ENCODE results near the gene C1QTNF5. TPM values are rescaled to one million over a fixed set of nuclear protein-coding genes. Genes with fewer than 3 reads are reported as not detected.
A peak's percentile ranks its signal among the peaks of the same experiment; 100 is the strongest.

The C1QTNF5 gene
- total RNA-seq, 5 donors from 2014 or later (not counting 1 experiment from before 2014, with no cell fraction given): not detected

DNA sequence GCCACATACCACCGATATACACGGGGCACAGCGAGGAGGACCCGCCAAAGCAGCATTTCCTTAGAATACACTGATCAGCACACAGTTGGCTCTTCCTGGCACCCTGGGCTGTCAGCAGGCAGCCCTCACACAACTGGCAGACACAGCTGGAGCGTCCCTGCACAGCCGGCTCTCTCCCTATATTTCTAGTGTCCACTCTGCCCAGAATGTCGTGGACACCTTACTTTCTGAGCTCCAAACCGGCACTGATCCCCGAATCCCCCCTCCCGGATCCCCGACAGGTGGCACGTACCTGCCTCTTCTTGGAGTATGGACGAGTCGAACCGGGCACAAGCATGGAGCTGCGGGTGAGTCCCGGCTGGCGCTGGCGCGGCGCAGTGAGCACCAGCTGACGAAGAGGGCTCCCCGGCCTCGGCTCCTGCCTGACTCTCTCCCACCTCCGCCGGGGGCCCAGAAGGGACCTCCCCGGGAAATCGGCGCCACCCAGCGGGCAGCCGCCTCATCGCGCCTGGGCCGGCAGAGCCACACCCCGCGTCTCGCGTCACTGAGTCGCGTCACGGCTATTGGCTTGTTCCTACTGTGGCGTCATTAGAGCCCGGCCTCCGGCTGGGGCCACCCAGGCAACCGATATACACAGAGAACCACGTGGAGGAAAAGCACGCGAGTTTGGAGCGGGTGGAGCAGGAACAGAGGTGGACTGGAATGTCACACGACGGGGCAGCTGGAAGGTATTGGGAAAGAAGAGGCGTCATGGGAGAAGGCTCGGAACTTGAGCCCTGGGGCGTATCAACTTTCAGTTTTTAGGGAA lies 40.7 kb upstream of the C1QTNF5 start, which contains the start of gene USP2:
USP2 (minus strand) TSS at position 510 of the 808 bp plus-strand sequence. CDS start 8,210 bp downstream, outside the sequence.
- CTCF ChIA-PET: interaction anchor here (0.6 to 2.4 kb wide), 6 partner anchors 11 to 809 kb away, joined by 3 to 19 read pairs (median 5); partner anchors contain the start of gene ARCN1 (in 1 of the 2)
- POLR2A ChIA-PET: no interaction called here
- ATAC-seq (replicated peaks in 1 of 4) (peak; percentile 98 to 100 (median 98)), DNase-seq (peak; percentile 91 to 99 (median 95))
- peaks cover 0 to 5% (median 5%) of the 10 kb centered on the region in 3 donors for H3K4me1 Mint-ChIP-seq
- H3K4me3 Mint-ChIP-seq: no peak within 1 kb of the TSS
- no peaks in the 10 kb centered on the region for H3K36me3 ChIP-seq (ENCODE audit: control insufficient read depth in 2 of 2, extremely low read depth in 1 of 2, insufficient read depth in 1 of 2, low read length in 1 of 2)
- under 1% methylated on average over 45 of the region's 54 CpGs for WGBS (ENCODE audit: insufficient coverage)
- H3K27ac ChIP-seq (ENCODE audit: low read length): no peak within 1 kb of the TSS
- H3K9me3 ChIP-seq: no peaks in the 10 kb centered on the region
- peaks cover 3 to 23% of the 10 kb centered on the region in 2 experiments for H3K27me3 ChIP-seq (replicated peaks in 1 of 2; ENCODE audit: control insufficient read depth in 2 of 2, extremely low read depth in 1 of 2, insufficient read depth in 2 of 2, low read length in 1 of 2)
- no peaks in the 10 kb centered on the region for H3K27me3 Mint-ChIP-seq
- H3K4me1 ChIP-seq (ENCODE audit: control insufficient read depth in 1 of 2, extremely low read depth in 1 of 2, insufficient read depth in 2 of 2, low read length in 2 of 2): peaks cover 10 to 20% of the 10 kb centered on the region in 2 experiments
- no peaks in the 10 kb centered on the region for H3K9me3 Mint-ChIP-seq
- peak within 1 kb of the TSS in 1 of 2 donors; percentile 29 for H3K27ac Mint-ChIP-seq
- H3K4me3 ChIP-seq (ENCODE audit: control insufficient read depth in 1 of 2, extremely low read depth in 1 of 2, low read length in 1 of 2): peak within 1 kb of the TSS; percentile 62 to 75
- H3K36me3 Mint-ChIP-seq: no peaks in the 10 kb centered on the region

DNA sequence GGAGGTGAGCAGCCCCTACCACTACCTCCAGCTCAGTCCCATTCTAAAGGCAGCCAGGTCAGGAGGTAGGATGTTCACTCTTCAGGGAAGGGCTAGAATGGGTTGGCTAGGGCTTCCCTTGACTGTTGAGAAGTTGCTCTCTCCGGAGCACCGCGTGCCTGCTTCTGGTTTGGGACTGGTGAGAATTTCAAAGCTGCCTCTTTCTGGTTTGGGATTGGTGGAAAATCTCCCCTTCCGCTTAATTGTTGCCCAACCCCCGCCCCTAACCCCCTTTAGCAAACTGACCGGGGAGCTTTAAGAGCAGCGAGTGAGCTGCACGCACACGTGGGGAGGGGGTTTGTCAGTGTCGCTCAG lies 40.1 kb upstream of the C1QTNF5 start:
- Histone ChIP-seq H3K4me1 (ENCODE audit: control insufficient read depth in 1 of 2, extremely low read depth in 1 of 2, insufficient read depth in 2 of 2, low read length in 2 of 2) (peaks cover 10 to 20% of the 10 kb centered on the region in 2 experiments), H3K36me3 (ENCODE audit: control insufficient read depth in 2 of 2, extremely low read depth in 1 of 2, insufficient read depth in 1 of 2, low read length in 1 of 2) (no peaks in the 10 kb centered on the region), H3K27me3 (replicated peaks in 1 of 2; ENCODE audit: control insufficient read depth in 2 of 2, extremely low read depth in 1 of 2, insufficient read depth in 2 of 2, low read length in 1 of 2) (peaks cover 3 to 25% of the 10 kb centered on the region in 2 experiments), H3K4me3 (ENCODE audit: control insufficient read depth in 1 of 2, extremely low read depth in 1 of 2, low read length in 1 of 2) (peak overlapping the region; percentile 62 to 75), H3K9me3 (no peaks in the 10 kb centered on the region), H3K27ac (ENCODE audit: low read length) (no peak overlapping the region)
- ATAC-seq (replicated peaks in 1 of 4) (no peak), DNase-seq (no peak)
- no peak overlapping the region for H3K4me3 Mint-ChIP-seq
- H3K9me3 Mint-ChIP-seq: no peaks in the 10 kb centered on the region
- POLR2A ChIA-PET: no interaction called here
- H3K4me1 Mint-ChIP-seq: peaks cover 0 to 5% (median 5%) of the 10 kb centered on the region in 3 donors
- no peaks in the 10 kb centered on the region for H3K27me3 Mint-ChIP-seq
- WGBS (ENCODE audit: insufficient coverage): 7% methylated on average over 3 of the region's 10 CpGs
- no peaks in the 10 kb centered on the region for H3K36me3 Mint-ChIP-seq
- CTCF ChIA-PET: interaction anchor here (0.9 to 2.4 kb wide), 4 partner anchors 11 to 26 kb away, joined by 4 to 19 read pairs (median 12); no protein-coding TSS in a partner anchor
- H3K27ac Mint-ChIP-seq: no peak overlapping the region

DNA sequence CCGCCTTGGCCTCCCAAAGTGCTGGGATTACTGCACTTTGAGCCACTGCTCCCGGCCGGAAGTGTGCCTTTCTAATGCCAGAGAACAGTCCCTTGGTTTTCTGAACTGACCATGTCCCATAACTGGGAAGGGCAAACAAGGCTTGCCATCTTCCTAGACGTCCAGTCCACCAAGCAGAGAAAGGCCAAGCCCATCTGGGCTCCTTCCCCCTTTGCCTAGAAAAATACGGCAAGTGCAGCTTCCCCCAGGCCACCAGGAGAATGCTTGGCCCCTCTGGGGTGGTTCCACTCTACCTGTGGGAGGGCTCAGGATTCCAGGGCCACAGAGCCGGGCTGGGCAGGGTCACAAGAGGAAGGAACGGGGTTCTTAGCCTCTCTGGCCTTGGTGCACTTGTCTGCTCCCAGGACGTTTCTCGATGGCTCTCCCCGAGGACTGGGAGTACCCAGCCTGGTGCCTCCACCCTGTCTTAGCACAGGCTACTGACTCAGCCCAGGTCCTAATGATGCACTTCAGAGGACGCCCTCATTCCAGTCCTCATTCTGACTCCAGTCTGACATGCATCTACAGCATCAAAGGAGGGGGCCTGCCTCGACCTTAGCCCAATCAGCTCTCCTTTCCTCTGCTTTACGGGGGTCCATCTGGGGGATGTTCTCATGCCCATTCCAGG lies 39.6 kb upstream of the C1QTNF5 start:
- Mint-ChIP-seq H3K27me3 (no peaks in the 10 kb centered on the region), H3K4me3 (no peak overlapping the region), H3K36me3 (no peaks in the 10 kb centered on the region), H3K4me1 (peaks cover 0 to 5% (median 5%) of the 10 kb centered on the region in 3 donors), H3K9me3 (no peaks in the 10 kb centered on the region), H3K27ac (no peak overlapping the region)
- POLR2A ChIA-PET: no interaction called here
- Histone ChIP-seq H3K27ac (ENCODE audit: low read length) (no peak overlapping the region), H3K36me3 (ENCODE audit: control insufficient read depth in 2 of 2, extremely low read depth in 1 of 2, insufficient read depth in 1 of 2, low read length in 1 of 2) (no peaks in the 10 kb centered on the region), H3K4me1 (ENCODE audit: control insufficient read depth in 1 of 2, extremely low read depth in 1 of 2, insufficient read depth in 2 of 2, low read length in 2 of 2) (peaks cover 10 to 20% of the 10 kb centered on the region in 2 experiments), H3K4me3 (ENCODE audit: control insufficient read depth in 1 of 2, extremely low read depth in 1 of 2, low read length in 1 of 2) (no peak overlapping the region), H3K9me3 (no peaks in the 10 kb centered on the region), H3K27me3 (replicated peaks in 1 of 2; ENCODE audit: control insufficient read depth in 2 of 2, extremely low read depth in 1 of 2, insufficient read depth in 2 of 2, low read length in 1 of 2) (peaks cover 3 to 23% of the 10 kb centered on the region in 2 experiments)
- CTCF ChIA-PET: interaction anchor here (0.6 to 2.4 kb wide), 4 partner anchors 10 to 24 kb away, joined by 4 to 19 read pairs (median 12); no protein-coding TSS in a partner anchor
- WGBS (ENCODE audit: insufficient coverage): 92% methylated on average over 9 of the region's 13 CpGs
- DNase-seq (peak in 1 of 35 experiments; percentile 5), ATAC-seq (replicated peaks in 1 of 4) (no peak)

DNA sequence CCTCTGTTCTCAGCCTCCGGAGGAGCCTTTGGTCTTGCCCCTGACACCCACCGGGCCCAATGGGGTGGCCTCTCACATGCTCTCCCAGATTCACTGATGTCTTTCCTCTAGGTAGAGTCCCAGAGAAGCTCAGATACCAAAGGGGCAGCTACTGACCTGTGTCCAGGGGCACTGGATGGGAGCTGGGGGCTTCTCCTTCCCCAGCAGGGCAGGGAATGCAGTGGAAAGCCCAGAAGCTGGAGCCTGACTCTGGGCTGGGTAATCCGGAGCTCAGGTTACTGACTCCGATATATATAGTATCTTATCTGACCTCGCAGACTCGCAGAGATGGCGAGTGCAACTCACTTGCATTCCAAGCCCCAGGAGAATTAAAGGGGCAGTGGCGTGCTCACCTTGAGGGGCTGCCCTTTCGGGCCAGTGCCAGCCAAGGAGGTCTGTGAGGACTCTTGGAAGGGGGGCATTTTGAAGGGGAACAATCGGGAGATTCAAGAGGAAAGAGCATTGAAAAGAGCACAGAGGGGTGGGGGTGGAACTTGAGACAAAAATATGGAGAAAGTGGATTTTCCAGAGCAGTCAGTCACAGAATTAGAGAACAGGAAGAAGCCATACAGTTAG lies 38.3 kb upstream of the C1QTNF5 start:
- H3K27ac Mint-ChIP-seq: no peak overlapping the region
- peaks cover 3 to 30% of the 10 kb centered on the region in 2 experiments for H3K27me3 ChIP-seq (replicated peaks in 1 of 2; ENCODE audit: control insufficient read depth in 2 of 2, extremely low read depth in 1 of 2, insufficient read depth in 2 of 2, low read length in 1 of 2)
- H3K9me3 ChIP-seq: no peaks in the 10 kb centered on the region
- no peaks in the 10 kb centered on the region for H3K27me3 Mint-ChIP-seq
- WGBS (ENCODE audit: insufficient coverage): 94% methylated on average over 8 of the region's 10 CpGs
- no peak overlapping the region for H3K27ac ChIP-seq (ENCODE audit: low read length)
- no peaks in the 10 kb centered on the region for H3K9me3 Mint-ChIP-seq
- H3K4me3 Mint-ChIP-seq: peak overlapping the region in 1 of 3 donors; percentile 40
- DNase-seq (no peak), ATAC-seq (replicated peaks in 1 of 4) (no peak)
- peaks cover 0 to 8% (median 7%) of the 10 kb centered on the region in 3 donors for H3K4me1 Mint-ChIP-seq
- CTCF ChIA-PET: interaction anchor here in 1 of 2 donors (0.5 to 1.4 kb wide), 4 partner anchors 18 to 248 kb away, joined by 3 to 4 read pairs (median 3); no protein-coding TSS in a partner anchor
- H3K4me1 ChIP-seq (ENCODE audit: control insufficient read depth in 1 of 2, extremely low read depth in 1 of 2, insufficient read depth in 2 of 2, low read length in 2 of 2): peaks cover 10 to 23% of the 10 kb centered on the region in 2 experiments
- H3K36me3 ChIP-seq (ENCODE audit: control insufficient read depth in 2 of 2, extremely low read depth in 1 of 2, insufficient read depth in 1 of 2, low read length in 1 of 2): no peaks in the 10 kb centered on the region
- H3K36me3 Mint-ChIP-seq: no peaks in the 10 kb centered on the region
- POLR2A ChIA-PET: no interaction called here
- no peak overlapping the region for H3K4me3 ChIP-seq (ENCODE audit: control insufficient read depth in 1 of 2, extremely low read depth in 1 of 2, low read length in 1 of 2)

DNA sequence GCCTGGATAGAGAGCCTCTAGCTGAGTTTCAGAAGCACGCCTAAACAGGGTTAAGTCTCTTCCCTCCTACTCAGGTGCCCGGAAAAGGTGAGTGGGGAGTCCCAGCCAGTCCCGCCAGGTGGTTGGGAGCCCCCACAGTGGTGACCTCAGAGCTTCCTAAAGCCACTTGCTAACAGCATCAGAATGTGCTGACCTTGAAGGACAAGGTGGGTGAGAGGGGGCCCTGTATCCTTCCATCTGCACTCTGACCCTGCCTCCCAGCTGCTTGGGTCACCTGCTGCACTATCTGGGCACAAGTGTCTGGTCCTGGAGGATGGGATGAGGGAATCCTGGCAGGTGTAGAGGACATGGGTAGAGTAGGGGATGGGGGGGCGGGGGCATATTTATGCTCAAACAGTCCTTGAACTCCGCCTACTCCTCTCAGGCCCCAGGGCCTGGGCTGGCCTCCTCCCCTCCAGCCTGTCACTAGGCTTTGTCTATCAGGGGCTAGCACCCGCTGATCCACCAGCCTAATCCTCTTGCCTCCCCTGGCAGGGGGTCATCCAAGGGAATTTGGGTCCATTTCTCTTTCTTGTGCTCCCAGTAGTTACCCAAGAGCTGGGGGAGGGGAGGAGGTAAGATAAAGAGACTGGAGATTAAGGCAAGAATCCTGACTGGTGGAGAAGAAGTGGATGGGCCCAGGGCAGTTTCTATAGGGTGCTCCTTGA lies 37.4 kb upstream of the C1QTNF5 start:
- peaks cover 10 to 31% of the 10 kb centered on the region in 2 experiments for H3K4me1 ChIP-seq (ENCODE audit: control insufficient read depth in 1 of 2, extremely low read depth in 1 of 2, insufficient read depth in 2 of 2, low read length in 2 of 2)
- no peak overlapping the region for H3K27ac Mint-ChIP-seq
- DNase-seq (no peak), ATAC-seq (replicated peaks in 1 of 4) (no peak)
- no peaks in the 10 kb centered on the region for H3K36me3 Mint-ChIP-seq
- 90% methylated on average over 2 of the region's 6 CpGs for WGBS (ENCODE audit: insufficient coverage)
- no peaks in the 10 kb centered on the region for H3K27me3 Mint-ChIP-seq
- ChIA-PET CTCF (interaction anchor here (0.5 to 1.4 kb wide), 2 partner anchors 17 to 180 kb away, joined by 3 to 4 read pairs; no protein-coding TSS in a partner anchor), POLR2A (no interaction called here)
- no peak overlapping the region for H3K4me3 Mint-ChIP-seq
- peaks cover under 1 to 31% of the 10 kb centered on the region in 2 experiments for H3K27me3 ChIP-seq (replicated peaks in 1 of 2; ENCODE audit: control insufficient read depth in 2 of 2, extremely low read depth in 1 of 2, insufficient read depth in 2 of 2, low read length in 1 of 2)
- no peaks in the 10 kb centered on the region for H3K9me3 Mint-ChIP-seq
- no peaks in the 10 kb centered on the region for H3K9me3 ChIP-seq
- no peak overlapping the region for H3K4me3 ChIP-seq (ENCODE audit: control insufficient read depth in 1 of 2, extremely low read depth in 1 of 2, low read length in 1 of 2)
- no peak overlapping the region for H3K27ac ChIP-seq (ENCODE audit: low read length)
- H3K4me1 Mint-ChIP-seq: peaks cover 6 to 16% (median 14%) of the 10 kb centered on the region in 3 donors
- H3K36me3 ChIP-seq (ENCODE audit: control insufficient read depth in 2 of 2, extremely low read depth in 1 of 2, insufficient read depth in 1 of 2, low read length in 1 of 2): no peaks in the 10 kb centered on the region

Data from T-cell (primary cell).